GM12875 (cell line): ENCODE results near the gene GK2.

Experiments used
- H3K4me3 ChIP-seq: one replicate; pipeline ENCODE4 v1.5.1; 2011; ENCODE audit warnings: low read depth, low read length, control low read depth
- TF ChIP-seq, protein P1 (sequence below): IDR thresholded peaks from 2 replicates; pipeline ENCODE4 v1.5.1; 2011; ENCODE audit warnings: low read depth, mild to moderate bottlenecking, control low read depth, inconsistent platforms, low read length, moderate library complexity, borderline replicate concordance; ENCODE audit not compliant: insufficient read depth

Gene GK2

GRCh38 chr4:79364061-79364460 is 44.0 kb downstream of the GK2 start:
- TF ChIP-seq, protein P1, sequence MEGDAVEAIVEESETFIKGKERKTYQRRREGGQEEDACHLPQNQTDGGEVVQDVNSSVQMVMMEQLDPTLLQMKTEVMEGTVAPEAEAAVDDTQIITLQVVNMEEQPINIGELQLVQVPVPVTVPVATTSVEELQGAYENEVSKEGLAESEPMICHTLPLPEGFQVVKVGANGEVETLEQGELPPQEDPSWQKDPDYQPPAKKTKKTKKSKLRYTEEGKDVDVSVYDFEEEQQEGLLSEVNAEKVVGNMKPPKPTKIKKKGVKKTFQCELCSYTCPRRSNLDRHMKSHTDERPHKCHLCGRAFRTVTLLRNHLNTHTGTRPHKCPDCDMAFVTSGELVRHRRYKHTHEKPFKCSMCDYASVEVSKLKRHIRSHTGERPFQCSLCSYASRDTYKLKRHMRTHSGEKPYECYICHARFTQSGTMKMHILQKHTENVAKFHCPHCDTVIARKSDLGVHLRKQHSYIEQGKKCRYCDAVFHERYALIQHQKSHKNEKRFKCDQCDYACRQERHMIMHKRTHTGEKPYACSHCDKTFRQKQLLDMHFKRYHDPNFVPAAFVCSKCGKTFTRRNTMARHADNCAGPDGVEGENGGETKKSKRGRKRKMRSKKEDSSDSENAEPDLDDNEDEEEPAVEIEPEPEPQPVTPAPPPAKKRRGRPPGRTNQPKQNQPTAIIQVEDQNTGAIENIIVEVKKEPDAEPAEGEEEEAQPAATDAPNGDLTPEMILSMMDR = no peak

DNA sequence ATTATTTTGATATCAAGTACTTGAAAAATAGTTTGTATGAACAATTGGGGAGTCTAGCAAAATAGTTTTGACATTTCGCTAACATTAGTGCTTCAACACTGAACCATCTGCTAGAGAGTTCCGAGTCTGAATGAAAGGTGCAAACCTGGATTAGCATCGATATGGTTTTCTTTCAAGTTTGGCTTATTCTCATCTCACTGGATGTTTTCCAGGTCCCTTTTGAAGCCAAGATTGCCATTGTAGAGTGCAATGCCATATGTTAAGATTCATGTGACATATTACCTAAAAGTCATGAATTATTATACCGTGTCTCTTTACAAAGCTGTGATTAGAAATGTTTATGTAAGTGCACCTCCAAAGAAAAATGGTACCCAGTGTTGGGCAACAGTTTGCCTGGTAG is 45.4 kb downstream of the GK2 start:
- TF ChIP-seq, protein P1 = no peak
- no peak overlapping the region for H3K4me3 ChIP-seq

More at GRCh38 chr4:79364061-79364460, 44.0 kb downstream of the GK2 start:
- H3K4me3 ChIP-seq = no peak overlapping the region

- TF ChIP-seq, protein P1 = no peak
- no peak overlapping the region for H3K4me3 ChIP-seq
Measured at GRCh38 chr4:79360006-79360405, 48.0 kb downstream of the GK2 start.

- TF ChIP-seq, protein P1 = no peak
- H3K4me3 ChIP-seq = no peak overlapping the region
Measured at GRCh38 chr4:79358438-79358837, 49.6 kb downstream of the GK2 start.

- H3K4me3 ChIP-seq = no peak overlapping the region
- TF ChIP-seq, protein P1 = no peak
Measured at GRCh38 chr4:79357365-79357764, 50.7 kb downstream of the GK2 start.
